ENCODE measurements around the gene RTN4R. TPM values are rescaled to one million over a fixed set of nuclear protein-coding genes. Genes with fewer than 3 reads are reported as not detected.

The RTN4R gene
- total and polyA plus RNA-seq, 2 of the 4 experiments (the other 2 are of a cell fraction), result 0.18 to 0.94 TPM

- dilution Hi-C loops (cut with HindIII; ENCODE audit: low sequenced_read_pairs, unreplicated experiment), result no loop called here
- Histone ChIP-seq H3K9me3 (ENCODE audit: control insufficient read depth, insufficient read depth, low read length) (no peaks in the 10 kb centered on the region), H3K23ac (ENCODE audit: low read depth, low read length) (no peak overlapping the region), H3K4me3 (ENCODE audit: insufficient read depth, low read depth, low read length) (no peak overlapping the region), H3K27me3 (ENCODE audit: control insufficient read depth, insufficient read depth, low read length) (peaks cover 8% of the 10 kb centered on the region; the same call in 1 of the 2 replicates), H3K18ac (ENCODE audit: low read depth, low read length) (no peak overlapping the region), H2AK9ac (replicated peaks; ENCODE audit: low read depth, low read length, poor library complexity) (no peak overlapping the region), H4K8ac (ENCODE audit: low read depth in 2 of 2, low read length in 2 of 2) (no peak overlapping the region), H3K36me3 (ENCODE audit: control insufficient read depth, insufficient read depth, low read length) (no peaks in the 10 kb centered on the region), H3K14ac (replicated peaks; ENCODE audit: low read depth, low read length) (no peak overlapping the region), H4K91ac (ENCODE audit: insufficient read depth, low read depth, low read length) (no peak overlapping the region), H4K20me1 (ENCODE audit: insufficient read depth, low read length) (no peaks in the 10 kb centered on the region), H3K56ac (ENCODE audit: extremely low read depth, insufficient read depth, low read length) (no peak overlapping the region), H3K9me1 (ENCODE audit: insufficient read depth, low read length) (no peaks in the 10 kb centered on the region), H2BK5ac (ENCODE audit: low read depth, low read length, poor library complexity, severe bottlenecking) (no peak overlapping the region), H3K79me1 (ENCODE audit: low read depth in 1 of 2, low read length in 2 of 2) (no peaks in the 10 kb centered on the region), H3K4me1 (ENCODE audit: control insufficient read depth, insufficient read depth, low read length) (no peaks in the 10 kb centered on the region), H2AK5ac (ENCODE audit: low read depth, low read length) (no peak overlapping the region), H3K4me2 (ENCODE audit: low read depth, low read length) (no peak overlapping the region), H2BK15ac (ENCODE audit: low read depth, low read length) (no peak overlapping the region), H4K5ac (ENCODE audit: low read depth, low read length) (no peak overlapping the region), H3K9ac (ENCODE audit: low read depth, low read length) (no peak overlapping the region), H2BK120ac (ENCODE audit: low read depth, low read length) (no peak overlapping the region), H2BK20ac (ENCODE audit: low read depth, low read length) (no peak overlapping the region), H3K4ac (ENCODE audit: low read depth, low read length) (no peak overlapping the region), H3K27ac (ENCODE audit: insufficient read depth, low read length) (no peak overlapping the region), H2AFZ (replicated peaks; ENCODE audit: low read length, poor library complexity) (peak overlapping the region; percentile 67)
- ATAC-seq (ENCODE audit: low read depth) (no peak), DNase-seq (no peak)
- CTCF ChIA-PET, result no interaction called here
- no TSS peak for BruUV-seq (replicated peaks)
- in situ Hi-C loops (cut with MboI; ENCODE audit: low sequenced_read_pairs), result no loop called here
- POLR2A ChIA-PET (ENCODE audit: unreplicated experiment), result no interaction called here
- intact Hi-C loops (cut with micrococcal nuclease), result no loop called here
- 50% methylated on average over 9 of the region's 12 CpGs; no CpG with 5 or more reads in 1 of the 2 experiments for WGBS, 2 experiments (ENCODE audit: extremely low coverage in 2 of 2, insufficient read length in 1 of 2)
- TF ChIP-seq MXI1 (IDR thresholded peaks at IDR 0.05; ENCODE audit: borderline replicate concordance, low read depth, low read length), result no peak
- no peak for TF ChIP-seq USF2 (IDR thresholded peaks at IDR 0.05; ENCODE audit: low read depth, low read length)
- no peak for TF ChIP-seq POLR2A (IDR thresholded peaks at IDR 0.05; ENCODE audit: low read depth, low read length)
- TF ChIP-seq RFX5 (IDR thresholded peaks at IDR 0.05; ENCODE audit: low read depth, low read length), result no peak
- no peak for TF ChIP-seq BHLHE40 (IDR thresholded peaks at IDR 0.05; ENCODE audit: low read depth, low read length)
- no peak for TF ChIP-seq CHD1 (IDR thresholded peaks at IDR 0.05; ENCODE audit: low read depth, low read length)
Measured at GRCh38 chr22:20273758-20274181, 5.7 kb upstream of the RTN4R start.

Data from IMR-90 (cell line).